GM19099 (cell line): ENCODE data around the gene DNAJC12.

ENCODE experiments used
- POLR2A ChIP-seq: IDR thresholded peaks from 3 replicates; pipeline ENCODE4 v1.6.1; 2011; ENCODE audit warnings: low read depth; ENCODE audit not compliant: insufficient read length; ENCODE audit errors: extremely low read depth

Gene DNAJC12

DNA sequence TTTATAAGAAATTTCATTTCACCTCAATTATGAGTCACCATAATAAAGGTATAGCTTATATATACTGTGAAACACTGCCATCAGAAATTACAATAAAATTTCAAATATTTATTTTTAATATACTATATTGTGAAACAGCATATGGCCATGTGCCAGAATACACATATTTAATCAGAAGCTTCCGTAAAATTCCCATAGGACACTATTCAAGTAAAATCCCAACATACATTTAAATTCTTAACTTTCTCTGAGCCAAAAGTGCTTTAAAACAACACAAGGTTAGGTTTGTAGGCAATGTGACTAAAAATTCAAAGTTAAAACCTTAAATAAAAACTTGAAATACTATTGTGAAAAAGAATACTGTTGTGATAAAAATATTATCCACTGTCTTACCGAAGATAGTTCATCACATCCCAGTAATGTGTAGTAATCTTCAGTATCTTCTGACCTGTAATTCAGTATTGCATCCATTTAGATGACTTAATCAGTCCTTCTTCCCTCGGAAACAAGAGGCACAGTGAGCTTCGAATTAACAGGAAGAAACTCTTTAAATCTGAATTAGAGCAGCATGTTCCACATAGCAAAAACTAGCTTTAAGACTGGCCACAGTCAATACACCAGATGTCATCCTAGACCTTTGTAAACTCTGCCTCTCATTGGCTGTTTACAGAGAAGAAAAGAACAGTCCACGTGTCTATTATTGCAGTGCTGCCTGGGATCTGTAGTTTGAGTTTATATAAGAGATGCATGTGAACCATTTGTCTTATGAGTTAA lies at the start of gene DNAJC12:
DNAJC12 (minus strand) TSS at position 648 of the 774 bp plus-strand sequence; CDS start at position 471, 177 bp downstream.
- TF ChIP-seq POLR2A: no peak

DNA sequence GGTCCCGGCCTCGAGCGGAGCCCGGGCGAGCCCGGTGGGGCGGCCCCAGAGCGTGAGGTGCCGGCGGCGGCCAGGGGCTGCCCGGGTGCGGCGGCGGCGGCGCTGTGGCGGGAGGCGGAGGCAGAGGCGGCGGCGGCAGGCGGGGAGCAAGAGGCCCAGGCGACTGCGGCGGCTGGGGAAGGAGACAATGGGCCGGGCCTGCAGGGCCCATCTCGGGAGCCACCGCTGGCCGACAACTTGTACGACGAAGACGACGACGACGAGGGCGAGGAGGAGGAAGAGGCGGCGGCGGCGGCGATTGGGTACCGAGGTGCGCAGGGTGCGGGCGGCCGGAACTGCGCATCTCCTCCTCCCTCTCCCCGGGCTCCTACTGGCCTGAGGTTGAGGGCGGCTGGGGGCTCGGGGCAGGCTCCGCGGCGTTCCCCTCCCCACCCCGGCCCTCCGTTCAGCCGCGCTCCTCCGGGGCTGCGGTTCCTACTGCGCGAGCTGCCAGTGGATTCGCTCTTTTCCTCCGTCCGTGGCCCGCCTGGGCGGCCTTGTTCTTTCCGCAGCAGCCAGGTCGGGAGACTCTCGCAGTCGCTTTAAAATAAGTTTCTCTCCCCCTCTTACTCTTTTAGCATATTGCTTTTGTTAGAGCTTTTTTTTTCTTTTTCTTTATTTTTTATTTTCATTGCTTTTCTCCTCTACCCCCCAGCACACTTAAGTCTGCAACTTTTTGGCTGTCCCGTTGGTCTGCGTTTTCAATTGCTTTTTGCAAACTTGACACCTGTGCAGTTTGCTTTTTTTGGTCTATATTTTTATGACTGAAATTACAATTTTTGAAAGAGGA lies 47.1 kb upstream of the DNAJC12 start:
- TF ChIP-seq POLR2A: no peak

DNA sequence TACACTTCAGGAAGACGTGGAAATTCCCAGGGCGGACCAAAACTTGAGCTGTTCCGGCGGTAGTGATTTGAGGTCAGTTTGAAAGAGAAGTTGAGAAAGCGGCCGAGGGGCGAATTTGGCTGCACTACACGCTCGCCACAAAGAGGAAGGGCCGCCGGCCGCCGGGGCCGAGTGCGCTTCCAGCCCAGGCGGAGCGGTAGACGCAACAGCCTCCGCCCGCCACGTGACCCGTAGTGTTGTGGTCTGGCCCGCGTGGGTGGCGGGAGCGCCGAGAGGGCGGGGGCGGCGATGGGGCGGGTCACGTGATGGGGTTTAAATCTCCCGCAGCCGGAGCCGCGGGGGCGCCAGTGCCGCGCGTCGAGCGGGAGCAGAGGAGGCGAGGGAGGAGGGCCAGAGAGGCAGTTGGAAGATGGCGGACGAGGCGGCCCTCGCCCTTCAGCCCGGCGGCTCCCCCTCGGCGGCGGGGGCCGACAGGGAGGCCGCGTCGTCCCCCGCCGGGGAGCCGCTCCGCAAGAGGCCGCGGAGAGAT lies 46.4 kb upstream of the DNAJC12 start, which contains the start of gene SIRT1:
SIRT1 (plus strand) TSS at position 344 of the 529 bp plus-strand sequence; CDS start at position 410, 66 bp downstream.
- peak; percentile 97 for TF ChIP-seq POLR2A

DNA sequence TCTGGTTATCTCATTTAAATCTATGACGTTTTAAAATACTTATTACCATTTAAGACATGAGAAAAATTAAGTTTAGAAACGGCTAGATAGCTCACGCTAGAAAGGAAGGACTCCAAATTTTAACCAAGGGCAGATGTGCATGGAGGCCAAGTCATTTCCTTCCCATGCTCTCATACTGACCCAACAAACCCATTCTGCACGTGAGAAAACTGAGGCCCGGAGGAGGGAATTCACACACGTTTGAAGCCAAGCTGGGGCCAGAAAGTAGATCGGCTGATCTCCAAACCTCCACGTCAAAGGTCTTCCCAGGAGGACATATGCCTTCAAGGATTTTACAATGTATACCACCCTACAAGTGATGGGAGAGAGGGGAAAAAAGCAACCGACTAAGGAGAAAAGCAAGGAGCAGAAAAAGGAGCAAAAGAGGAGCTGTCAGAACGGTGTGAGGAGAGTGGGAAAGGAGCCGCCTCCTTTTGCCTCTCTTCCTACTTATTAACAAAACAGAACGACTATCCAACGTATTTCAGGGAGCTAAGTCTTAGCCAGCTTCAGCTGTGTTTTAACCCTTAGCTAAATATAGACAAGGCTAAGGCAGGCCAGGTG lies 45.8 kb upstream of the DNAJC12 start:
- no peak for TF ChIP-seq POLR2A

DNA sequence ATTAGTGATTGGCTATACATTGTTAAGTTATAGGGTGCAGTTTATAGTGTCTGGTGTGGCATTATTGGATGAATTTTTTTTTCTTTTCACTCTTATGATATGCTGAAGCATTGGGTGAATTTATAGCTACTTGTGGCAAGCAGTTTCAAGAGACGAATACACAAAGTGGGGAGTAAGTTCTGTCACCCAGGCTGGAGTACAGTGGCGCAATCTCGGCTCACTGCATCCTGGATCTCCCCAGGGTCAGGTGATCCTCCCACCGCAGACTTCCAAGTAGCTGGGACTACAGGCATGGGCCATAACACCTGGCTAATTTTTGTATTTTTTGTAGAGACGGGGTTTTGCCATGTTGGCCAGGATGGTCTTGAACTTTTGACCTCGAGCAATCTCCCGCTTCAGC lies 40.1 kb upstream of the DNAJC12 start:
- no peak for TF ChIP-seq POLR2A

DNA sequence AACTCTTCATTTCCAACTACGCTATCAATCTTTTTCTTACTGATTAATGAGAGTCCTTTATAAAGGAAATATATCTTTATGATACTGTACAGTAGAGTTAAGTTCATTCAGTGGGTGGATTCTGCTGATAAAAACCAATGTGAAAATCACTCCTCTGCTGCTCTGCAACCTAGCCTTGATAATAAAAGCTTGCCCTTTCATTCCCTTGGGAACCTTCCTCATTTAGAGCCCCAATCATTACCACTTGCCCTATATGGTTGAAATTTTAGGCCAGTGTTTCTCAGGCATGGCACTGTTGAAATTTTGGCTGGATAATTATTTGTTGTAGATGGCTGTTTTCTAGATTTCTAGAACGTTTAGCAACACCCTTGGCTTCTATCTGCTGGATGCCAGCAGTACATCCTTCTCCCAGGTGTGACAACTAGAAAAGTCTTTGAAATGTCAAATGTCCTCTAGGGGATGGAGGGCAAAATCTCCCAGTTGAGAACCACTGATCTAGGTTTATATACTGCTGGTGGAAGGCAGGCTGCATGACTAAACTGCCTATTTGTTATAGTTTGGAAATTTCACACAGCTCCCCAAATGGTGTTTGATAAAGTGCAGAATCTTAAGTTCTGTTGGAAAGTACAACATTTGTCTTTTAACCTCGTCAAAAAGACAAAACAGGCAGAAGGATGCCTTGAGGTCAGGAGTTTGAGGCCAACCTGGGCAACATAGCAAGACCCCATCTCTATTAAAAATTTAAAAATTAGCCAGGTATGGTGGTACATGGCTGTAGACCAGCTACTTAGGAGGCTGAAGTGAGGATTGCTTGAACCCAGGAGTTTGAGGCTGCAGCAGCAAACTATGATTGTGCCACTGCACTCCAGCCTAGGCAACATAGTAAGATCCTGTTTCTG lies 37.6 kb upstream of the DNAJC12 start:
- no peak for TF ChIP-seq POLR2A

DNA sequence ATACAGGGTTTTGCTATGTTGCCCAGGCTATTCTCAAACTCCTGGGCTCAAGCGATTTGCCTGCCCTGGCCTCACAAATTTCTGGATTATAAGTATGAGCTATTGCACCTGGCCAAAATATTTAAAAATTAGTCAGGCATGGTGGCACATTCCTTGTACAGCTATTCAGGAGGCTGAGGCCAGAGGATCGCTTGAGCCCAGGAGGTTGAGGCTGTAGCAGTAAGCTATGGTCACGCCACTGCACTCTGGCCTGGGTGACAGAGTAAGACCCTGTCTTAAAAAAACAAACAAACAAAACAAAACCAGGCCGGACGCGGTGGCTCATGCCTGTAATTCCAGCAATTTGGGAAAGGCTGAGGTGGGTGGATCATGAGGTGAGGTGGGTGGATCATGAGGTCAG lies 32.0 kb upstream of the DNAJC12 start:
- TF ChIP-seq POLR2A: no peak

DNA sequence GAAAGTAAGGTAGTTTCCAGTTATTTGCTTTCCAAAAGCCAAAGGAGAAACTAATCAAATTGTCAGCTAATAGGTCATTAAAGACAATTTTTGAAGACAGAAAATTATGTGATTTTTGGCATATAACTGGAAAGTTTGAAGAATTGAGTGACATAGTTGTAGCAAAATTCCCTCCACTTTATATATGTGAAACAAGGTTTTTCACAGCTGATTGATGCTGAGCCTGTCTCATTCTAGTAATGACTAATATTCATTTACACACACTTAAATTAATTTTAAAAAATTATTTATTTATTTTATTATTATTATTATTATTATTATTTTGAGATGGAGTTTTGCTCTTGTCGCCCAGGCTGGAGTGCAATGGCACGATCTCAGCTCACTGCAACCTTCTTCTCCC lies 30.1 kb upstream of the DNAJC12 start:
- no peak for TF ChIP-seq POLR2A

DNA sequence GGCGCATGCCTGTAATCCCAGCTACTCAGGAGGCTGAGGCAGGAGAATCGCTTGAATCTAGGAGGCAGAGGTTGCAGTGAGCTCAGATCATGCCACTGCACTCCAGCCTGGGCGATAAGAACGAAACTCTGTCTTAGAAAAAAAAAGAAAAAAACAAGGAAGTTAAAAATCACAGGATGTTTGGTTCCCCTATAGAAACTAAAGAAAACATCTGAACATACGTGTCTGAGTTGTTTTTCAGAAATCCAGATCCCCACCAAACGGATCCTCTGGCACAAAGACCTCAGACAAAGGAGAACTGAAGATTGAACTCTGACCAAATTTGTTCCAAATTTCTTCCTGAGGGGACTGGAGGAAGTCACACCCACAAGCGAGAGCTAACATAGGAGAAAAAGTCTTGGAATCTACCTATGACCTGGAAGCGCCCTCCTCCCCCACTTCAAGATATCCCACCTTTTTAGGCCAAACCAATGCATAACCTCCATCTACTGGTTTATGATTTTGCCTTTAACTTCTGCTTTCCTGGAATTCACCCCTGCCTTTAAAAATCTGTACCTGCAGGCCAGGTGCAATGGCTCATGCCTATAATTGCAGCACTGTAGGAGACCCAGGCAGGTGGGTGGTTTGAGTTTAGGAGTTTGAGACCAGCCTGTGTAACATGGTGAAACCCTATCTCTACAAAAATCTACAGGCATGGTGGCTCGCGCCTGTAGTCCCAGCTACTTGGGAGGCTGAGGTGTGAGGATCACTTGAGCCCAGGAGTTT lies 26.8 kb upstream of the DNAJC12 start:
- TF ChIP-seq POLR2A: no peak

DNA sequence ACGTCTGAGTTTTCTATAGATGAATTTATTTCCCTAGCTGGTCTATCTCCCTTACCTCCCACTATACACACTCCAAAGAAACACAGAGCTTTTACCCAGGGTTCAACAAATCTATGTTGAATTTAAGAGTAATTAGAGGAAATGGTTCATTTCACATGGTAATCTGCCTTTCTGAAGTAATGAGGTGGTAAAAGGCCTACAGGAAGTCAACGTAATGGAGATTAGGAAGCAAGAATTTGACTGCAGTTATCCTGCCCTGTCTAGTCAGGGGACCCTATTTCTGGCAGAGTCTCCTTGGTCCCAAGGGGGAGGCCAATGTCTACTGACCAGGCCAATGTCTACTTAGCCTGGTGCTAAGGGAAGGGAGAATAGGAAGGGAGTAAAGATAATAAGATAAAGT lies 25.1 kb upstream of the DNAJC12 start:
- TF ChIP-seq POLR2A: no peak

DNA sequence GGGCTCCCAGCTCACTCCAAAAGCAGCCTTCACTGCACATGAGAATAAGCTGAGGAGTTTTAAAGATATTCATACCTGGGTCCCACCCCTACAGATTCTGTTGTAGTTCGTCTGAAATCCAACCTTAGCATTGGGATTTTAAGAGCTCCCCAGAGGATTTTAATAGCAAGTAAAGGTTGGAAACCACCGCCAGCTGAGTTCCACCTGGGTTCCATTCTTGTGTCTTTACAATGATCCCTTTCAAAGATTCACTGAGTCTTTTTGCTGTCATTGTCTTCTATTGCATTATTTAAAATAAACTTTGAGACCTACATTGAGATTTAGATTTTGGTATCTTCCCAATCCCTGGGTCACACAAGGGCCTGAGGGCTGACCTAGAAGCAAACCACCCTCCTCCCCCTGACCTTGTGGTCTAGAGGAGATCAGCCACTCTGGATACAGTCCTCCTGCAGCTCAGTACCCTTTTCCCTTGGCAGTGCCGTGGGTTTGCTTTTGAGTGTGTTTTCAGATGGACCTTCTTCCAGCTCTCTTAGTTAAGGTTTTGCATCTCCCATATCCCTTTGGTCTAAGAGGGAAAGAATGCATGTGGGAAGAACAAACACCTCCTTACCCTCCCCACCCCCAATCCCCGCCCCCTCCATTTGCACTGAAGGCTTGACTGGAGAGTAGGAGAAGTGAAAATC lies 23.9 kb upstream of the DNAJC12 start:
- no peak for TF ChIP-seq POLR2A

DNA sequence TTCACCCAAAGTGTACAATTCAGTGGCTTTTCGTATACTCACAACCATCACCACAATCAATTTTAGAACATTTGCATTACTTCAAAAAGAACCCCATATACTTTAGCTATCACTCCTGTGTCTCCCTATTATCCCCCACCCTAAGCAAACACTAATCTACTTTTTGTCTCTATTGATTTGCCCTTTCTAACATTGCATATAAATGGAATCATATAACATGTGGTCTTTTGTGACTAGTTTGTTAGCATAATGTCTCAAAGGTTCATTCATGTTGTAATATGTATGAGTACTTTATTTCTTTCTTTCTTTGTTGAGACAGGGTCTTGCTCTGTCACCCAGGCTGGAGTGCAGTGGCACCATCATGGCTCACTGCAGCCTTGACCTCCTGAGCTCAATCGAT lies 21.0 kb upstream of the DNAJC12 start:
- TF ChIP-seq POLR2A: no peak

DNA sequence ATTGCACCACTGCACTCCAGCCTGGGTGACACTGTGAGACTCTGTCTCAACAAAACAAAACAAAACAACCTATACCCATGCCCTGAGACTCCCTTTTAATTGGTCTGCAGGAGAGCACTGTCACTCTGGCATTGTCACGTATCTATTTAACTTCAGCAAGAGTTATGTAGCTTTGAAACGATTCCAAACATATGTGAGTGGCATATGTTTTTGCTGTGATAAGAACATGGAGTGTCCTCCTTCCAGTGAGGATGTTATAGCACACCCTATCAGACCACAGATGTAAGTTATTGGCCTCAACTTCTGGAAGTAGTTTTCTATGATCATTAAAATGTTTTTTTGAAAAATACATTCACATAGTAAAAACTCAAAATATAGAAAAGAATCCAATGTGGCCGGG lies 15.5 kb upstream of the DNAJC12 start:
- no peak for TF ChIP-seq POLR2A

DNA sequence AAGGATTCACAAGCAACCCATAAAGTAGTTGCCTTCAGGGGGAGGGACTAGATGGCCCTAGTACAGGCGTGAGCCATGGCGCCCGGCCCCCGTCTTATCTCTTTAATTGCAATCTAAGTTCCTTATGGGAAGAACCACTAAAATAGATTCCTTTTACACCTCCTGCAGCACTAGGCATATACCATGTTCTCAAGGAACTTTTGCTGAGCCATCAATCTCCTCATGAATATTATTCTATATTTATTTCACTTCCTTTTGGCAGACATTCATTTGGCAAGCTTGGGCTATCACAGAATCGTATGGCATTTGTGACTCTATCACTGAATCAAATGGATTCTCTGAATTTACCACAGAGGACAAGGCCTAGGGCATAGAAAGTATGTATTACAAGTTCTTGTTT lies 14.8 kb upstream of the DNAJC12 start:
- no peak for TF ChIP-seq POLR2A

DNA sequence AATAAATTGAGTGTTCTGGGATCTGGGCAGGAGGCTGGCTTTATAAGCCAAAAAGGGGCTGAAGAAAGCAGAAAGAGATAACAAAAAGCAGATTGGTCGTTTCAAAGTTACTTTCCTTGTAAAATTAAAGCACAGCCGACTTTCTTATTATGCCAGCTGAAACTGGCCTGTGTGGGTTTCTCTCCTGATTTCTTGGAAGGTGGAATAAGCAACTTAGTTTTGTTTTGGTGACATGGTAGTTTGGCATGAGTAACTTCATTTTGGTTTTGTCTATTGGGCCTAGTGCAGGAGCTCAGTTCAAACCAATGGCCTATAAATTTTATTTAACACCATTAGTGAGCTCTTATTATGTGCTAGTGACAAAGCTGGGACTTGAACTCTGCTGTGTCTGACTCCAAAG lies 13.2 kb upstream of the DNAJC12 start:
- no peak for TF ChIP-seq POLR2A
